SKM-1 treated with dmso at 0.1 percent for 144 hours (cell line): ENCODE results near the gene CCL26.

Experiments
- DNase-seq: peaks from one replicate; lab custom pipeline; 2025; ENCODE audit not compliant: unreplicated experiment; lab: John Stamatoyannopoulos, UW

The CCL26 gene

GRCh38 chr7:75772081-75773077 lies at the start of gene CCL26:
Gene CCL26, minus strand, starts transcription at chr7:75772211. Its CDS starts 35 bp downstream, at chr7:75772176.
- DNase-seq: no peak

DNA sequence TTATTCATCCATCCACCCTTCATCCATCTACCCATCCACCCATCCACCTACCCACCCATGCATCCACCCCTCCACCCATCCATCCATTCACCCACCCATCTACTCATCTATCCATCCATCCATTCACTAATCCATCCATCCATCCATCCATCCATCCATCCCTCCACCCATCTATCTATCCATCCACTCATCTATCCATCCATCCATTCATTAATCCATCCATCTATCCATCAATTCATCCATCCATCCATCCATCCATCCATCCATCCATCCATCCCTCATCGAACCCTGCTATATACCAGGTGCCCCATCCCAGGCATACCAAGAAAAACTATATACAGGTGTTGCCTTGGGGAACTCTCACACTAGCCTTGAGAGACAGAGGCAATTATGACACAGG lies 48.7 kb upstream of the CCL26 start:
- no peak for DNase-seq

DNA sequence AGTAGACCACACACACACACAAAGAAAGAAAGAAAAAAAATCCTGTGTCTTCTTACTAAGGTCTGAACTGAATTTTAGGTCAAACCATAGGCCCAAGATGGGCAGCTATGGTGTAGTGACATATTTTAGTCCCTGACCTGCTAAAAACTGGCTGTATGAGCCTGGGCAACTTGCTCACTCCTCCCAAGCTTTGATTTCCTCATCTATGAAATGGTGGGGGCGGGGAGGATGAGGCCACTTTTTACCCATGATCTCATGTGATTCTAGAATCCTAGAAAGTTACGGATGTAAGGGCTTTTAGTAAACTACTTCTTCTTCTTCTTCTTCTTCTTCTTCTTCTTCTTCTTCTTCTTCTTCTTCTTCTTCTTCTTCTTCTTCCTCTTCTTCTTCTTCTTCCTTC lies 47.7 kb upstream of the CCL26 start:
- peak; percentile 34 for DNase-seq

DNA sequence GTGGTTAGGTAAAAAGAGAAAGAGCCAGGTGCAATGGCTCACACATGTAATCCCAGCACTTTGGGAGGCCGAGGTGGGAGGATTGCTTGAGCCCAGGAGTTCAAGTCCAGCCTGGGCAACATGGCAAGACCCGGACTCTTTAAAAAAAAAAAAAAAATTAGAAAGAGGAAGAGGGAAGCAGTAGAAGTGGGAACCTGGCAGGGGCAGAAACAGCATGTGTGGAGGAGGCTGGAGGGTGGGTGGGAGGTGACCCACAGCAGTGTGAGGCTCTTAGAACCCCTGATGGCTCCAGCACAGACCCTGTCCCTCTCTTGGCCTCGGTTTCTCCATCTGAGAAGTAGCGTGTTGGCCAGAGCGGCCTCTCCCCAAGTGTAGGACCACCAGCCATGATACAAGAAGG lies 46.5 kb upstream of the CCL26 start:
- DNase-seq: peak; percentile 52

GRCh38 chr7:75817116-75817515 lies 45.1 kb upstream of the CCL26 start:
- DNase-seq: peak; percentile 62

DNA sequence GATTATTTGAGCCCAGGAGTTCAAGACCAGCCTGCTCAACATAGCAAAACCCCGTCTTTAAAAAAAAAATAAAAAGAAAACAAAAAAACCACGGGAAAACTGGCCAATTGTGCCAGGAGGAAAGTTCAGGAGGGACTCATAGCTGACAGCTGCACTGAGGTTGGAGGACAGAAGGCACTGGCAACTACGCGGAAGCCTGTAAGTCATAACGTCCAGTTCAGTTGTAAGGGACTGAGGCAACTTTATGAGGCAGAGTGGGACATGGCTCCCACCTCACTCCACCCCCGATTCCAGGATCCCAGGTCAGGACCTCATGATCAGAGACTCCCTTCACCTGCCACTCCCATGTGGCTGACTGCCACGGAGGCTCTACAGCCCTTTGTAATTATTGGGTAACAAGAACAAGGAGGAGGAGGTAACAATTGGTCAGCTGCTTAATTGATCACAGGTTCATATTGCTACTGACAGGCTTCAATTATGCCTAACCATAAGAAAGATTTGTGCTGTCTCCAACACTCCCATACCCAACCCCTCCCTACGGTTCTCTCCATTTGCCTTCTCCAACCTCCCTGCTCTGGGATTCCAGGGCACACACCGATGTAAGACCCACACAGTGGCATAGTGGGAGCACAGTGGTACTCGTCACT lies 43.5 kb upstream of the CCL26 start:
- DNase-seq: no peak

GRCh38 chr7:75814407-75814947 lies 42.5 kb upstream of the CCL26 start:
- DNase-seq: no peak

- DNase-seq: peak; percentile 39
Measured at GRCh38 chr7:75813781-75814236, 41.8 kb upstream of the CCL26 start, which contains the start of gene CCL24. Gene CCL24, minus strand, starts transcription at chr7:75813806. Its CDS starts 91 bp downstream, at chr7:75813715.

GRCh38 chr7:75813084-75813483 lies 41.1 kb upstream of the CCL26 start:
- DNase-seq: no peak

GRCh38 chr7:75811894-75812678 lies 40.1 kb upstream of the CCL26 start:
- no peak for DNase-seq

GRCh38 chr7:75809396-75809795 lies 37.4 kb upstream of the CCL26 start:
- no peak for DNase-seq

DNA sequence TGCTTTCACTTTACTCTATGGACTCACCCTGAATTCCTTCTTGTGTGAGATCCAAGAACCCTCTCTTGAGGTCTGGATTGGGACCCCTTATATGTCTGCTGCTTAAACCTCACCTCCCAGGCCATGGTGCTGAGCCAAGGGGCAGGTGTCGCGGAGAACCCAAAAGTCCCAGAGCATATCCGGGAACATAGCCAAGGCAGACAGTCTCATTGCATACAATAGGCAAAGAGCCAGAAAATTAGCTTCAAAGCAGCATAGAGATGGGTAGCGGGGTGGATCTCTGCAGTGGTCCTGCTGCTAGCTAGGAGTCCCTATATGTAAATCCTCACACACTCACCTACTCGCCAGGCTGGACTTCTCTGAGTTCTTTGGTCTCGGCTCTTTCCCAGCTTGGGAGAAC lies 36.1 kb upstream of the CCL26 start:
- DNase-seq: no peak

DNA sequence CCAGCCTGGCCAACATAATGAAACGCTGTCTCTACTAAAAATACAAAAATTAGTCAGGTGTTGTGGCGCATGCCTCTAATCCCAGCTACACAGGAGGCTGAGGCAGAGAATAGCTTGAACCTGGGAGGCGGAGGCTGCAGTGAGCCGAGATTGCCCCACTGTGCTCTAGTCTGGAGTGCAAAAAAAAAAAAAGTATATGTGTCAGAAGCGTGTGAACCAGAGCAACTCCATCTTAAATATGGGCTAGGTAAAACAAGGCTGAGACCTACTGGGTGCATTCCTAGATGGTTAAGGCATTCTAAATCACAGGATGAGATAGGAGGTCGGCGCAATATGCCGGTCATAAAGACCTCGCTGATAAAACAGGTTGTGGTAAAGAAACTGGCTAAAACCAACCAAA lies 35.4 kb upstream of the CCL26 start:
- no peak for DNase-seq

DNA sequence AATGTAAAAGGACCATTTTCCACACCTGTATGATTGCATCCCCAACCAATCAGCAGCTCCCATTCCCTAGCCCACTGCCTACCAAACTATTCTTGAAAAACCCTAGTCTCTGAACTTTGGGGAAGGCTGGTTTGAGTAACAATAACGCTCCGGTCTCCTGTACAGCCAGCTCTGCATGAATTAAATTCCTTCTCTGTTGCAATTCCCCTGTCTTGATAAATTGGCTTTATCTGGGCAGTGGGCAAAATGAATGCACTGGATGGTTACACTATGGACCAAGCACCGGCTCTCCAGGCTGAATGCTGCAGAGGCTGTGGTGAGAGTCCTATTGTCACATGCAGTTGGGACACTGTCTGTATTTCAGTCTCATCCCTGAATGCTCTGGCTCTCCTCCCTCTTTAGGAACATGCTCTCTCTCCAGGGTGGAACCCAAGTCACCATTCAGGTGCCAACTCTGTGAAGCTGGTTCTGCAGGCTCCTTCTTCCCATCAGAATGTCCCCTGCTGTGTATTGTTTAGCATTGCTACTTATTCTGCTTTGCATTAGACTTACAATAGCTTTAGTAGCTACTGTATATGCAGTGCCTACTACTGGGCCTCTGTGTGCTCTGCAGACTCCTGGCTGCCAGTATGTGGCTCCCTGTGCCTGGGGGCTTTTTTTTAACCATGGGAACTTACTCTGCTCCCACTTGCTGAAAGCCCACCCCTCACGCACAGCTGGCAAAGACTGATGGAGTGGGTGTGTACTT lies 34.7 kb upstream of the CCL26 start:
- DNase-seq: no peak

GRCh38 chr7:75804705-75805104 lies 32.7 kb upstream of the CCL26 start:
- no peak for DNase-seq

DNA sequence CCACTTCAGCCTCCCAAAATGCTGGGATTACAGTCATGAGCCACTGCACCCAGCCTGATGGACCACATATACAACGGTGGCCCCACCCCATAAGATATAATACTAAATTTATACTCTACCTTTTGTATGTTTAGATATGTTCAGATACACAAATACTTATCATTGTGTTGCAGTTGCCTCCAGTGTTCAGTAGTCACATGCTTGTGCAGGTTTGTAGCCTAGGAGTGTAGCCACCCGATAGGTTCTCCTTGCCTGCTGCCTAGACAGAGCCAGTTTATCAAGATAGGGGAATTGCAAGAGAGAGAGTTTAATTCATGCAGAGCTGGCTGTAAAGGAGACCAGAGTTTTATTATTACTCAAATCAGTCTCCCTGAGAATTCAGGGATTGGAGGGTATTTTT lies 32.0 kb upstream of the CCL26 start:
- no peak for DNase-seq

DNA sequence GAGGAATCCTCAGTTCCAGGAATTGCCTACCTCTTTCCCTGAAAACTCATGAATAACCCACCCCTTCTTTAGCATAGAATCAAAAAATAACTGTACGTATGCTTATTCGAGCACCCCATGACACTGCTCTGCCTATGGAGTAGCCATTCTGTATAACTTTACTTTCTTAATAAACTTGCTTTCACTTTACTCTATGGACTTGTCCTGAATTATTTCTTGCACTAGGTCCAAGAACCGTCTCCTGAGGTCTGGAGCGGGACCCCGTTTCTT lies 30.5 kb upstream of the CCL26 start:
- DNase-seq: no peak

- no peak for DNase-seq
Measured at GRCh38 chr7:75798770-75799169, 26.8 kb upstream of the CCL26 start.

DNA sequence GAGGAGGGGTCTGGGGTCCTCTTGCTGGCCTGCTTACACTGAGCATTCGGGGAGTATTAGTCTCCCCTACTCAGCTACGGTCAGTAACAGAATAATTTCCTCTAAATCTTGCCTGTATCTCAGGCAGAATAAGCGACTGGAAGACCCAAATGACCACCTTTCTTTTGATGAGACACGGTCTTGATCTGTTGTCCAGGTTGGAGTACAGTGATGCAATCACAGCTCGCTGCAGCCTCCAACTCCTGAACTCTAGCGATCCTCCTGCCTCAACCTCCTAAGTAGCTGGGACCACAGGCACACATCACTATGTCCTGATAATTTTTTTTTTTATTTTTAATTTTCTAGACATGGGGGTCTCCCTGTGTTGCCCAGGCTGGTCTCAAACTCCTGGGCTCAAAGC lies 24.4 kb upstream of the CCL26 start:
- DNase-seq: no peak

DNA sequence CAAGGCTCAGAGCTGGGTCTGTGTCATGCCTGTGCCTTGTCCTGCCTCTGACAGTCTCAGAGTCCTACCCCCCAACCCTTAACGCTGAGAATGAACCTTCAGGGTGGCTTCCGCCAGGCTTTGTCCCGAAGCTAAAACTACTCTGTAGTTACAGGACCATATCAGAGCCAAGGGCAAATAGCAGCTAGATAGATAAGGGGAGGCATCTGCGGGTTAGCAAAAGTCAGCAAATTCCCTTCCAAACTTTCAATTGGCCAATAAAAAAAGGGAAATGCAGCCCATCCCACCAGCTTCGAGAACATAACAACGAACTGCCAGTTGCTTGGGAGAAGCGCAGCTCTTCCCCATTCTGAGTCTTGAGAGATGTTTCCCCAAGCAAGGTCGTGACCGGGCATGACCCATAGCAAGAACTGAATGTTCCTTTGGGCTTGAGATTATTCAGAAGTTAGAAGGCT lies 23.8 kb upstream of the CCL26 start:
- DNase-seq: peak; percentile 91
